GM12878 (cell line): ENCODE results near the gene DPP6. TPM values are rescaled to one million over a fixed set of nuclear protein-coding genes. Genes with fewer than 3 reads are reported as not detected.

Experiments used
- ATAC-seq: fragments of 200-7000 bp; cut with Tn5 transposase; 3 replicates; pipeline ENCODE4 v1.9.1; 2020; ENCODE audit warnings: mild to moderate bottlenecking, moderate library complexity
- BruUV-seq: library from RNA; stranded (reverse); fragments of 400-500 nt; replicated peaks from 2 replicates; lab custom pipeline; 2021; lab: Mats Ljungman, UMichigan
- CTCF ChIA-PET: fragments of 300-600 bp; sonication (Branson Sonifier 250); formaldehyde crosslinking; extraction: SDS; loops from one replicate; lab custom pipeline; 2021; ENCODE audit warnings: inconsistent platforms; lab: Yijun Ruan, JAX
- POLR2A ChIA-PET: fragments of 350-600 bp; formaldehyde crosslinking; extraction: SDS; loops from one replicate; lab custom pipeline; 2021; ENCODE audit warnings: inconsistent platforms; lab: Charles Lee
- RAD21 ChIA-PET: fragments of 300-600 bp; sonication (Branson Sonifier 250); formaldehyde crosslinking; loops from one replicate; lab custom pipeline; 2023; ENCODE audit warnings: antibody characterized with exemption; ENCODE audit not compliant: unreplicated experiment; lab: Charles Lee
- SMC1A ChIA-PET: fragments of 300-600 bp; sonication (Branson Sonifier 250); formaldehyde crosslinking; loops from one replicate; lab custom pipeline; 2023; ENCODE audit not compliant: unreplicated experiment, uncharacterized antibody; lab: Charles Lee
- DNase-seq: peaks from one replicate; pipeline ENCODE4 v3.0.0-alpha.2; 2011; ENCODE audit warnings: low read depth, low spot score
- FAIRE-seq: peaks from 3 replicates; lab custom pipeline; 2011; peaks lifted over from hg19 to GRCh38; lab: Jason Lieb, UNC
- H2AFZ ChIP-seq: 2 replicates; pipeline ENCODE4 v1.6.0; 2011; ENCODE audit warnings: low read depth, low read length, control low read depth; ENCODE audit not compliant: control insufficient read depth
- H3K27ac ChIP-seq: 2 replicates; pipeline ENCODE4 v1.5.1; 2011; ENCODE audit warnings: control low read depth; ENCODE audit not compliant: control insufficient read depth, insufficient read depth
- H3K27me3 ChIP-seq, 2 experiments: replicated peaks in 1 of 2; 2 replicates each; pipeline versions ENCODE4 v1.6.0 to v1.6.1; 2011; ENCODE audit warnings: low read length in 1 of 2; ENCODE audit not compliant: control insufficient read depth in 2 of 2, insufficient read depth in 2 of 2
- H3K36me3 ChIP-seq, 2 experiments: 2 replicates each; pipeline ENCODE4 v1.5.1; 2011; ENCODE audit warnings: low read length in 1 of 2; ENCODE audit not compliant: control insufficient read depth in 2 of 2, insufficient read depth in 2 of 2
- H3K4me1 ChIP-seq: 2 replicates; pipeline ENCODE4 v1.6.1; 2011; ENCODE audit warnings: mild to moderate bottlenecking, low read length, moderate library complexity, mixed read lengths; ENCODE audit not compliant: control insufficient read depth, insufficient read depth
- H3K4me2 ChIP-seq: 2 replicates; pipeline ENCODE4 v1.6.0; 2011; ENCODE audit warnings: control low read depth; ENCODE audit not compliant: control insufficient read depth, insufficient read depth
- H3K4me3 ChIP-seq: fragments of 200-600 bp; sonication (generic); 2 replicates; pipeline ENCODE4 v1.5.1; 2016
- H3K79me2 ChIP-seq: 2 replicates; pipeline ENCODE4 v1.6.0; 2011; ENCODE audit warnings: low read length; ENCODE audit not compliant: control insufficient read depth, insufficient read depth
- H3K9ac ChIP-seq: 2 replicates; pipeline ENCODE4 v1.8.0; 2011; ENCODE audit warnings: low read length, control low read depth, mixed read lengths; ENCODE audit not compliant: control insufficient read depth, insufficient read depth
- H3K9me3 ChIP-seq: replicated peaks from 3 replicates; pipeline ENCODE4 v1.5.1; 2011; ENCODE audit warnings: mild to moderate bottlenecking, low read length; ENCODE audit not compliant: control insufficient read depth, insufficient read depth
- H4K20me1 ChIP-seq: 2 replicates; pipeline ENCODE4 v1.6.0; 2011; ENCODE audit not compliant: control insufficient read depth, insufficient read depth
- ATF7 ChIP-seq: fragments of 450-650 bp; IDR thresholded peaks from 2 replicates; pipeline ENCODE4 v1.6.1; 2016; ENCODE audit warnings: low read depth, mild to moderate bottlenecking
- BMI1 ChIP-seq: fragments of 450-650 bp; IDR thresholded peaks from 2 replicates; pipeline ENCODE4 v1.6.1; 2016; ENCODE audit warnings: mild to moderate bottlenecking, moderate library complexity, borderline replicate concordance
- CREB1 ChIP-seq: IDR thresholded peaks from 2 replicates; pipeline ENCODE4 v1.6.1; 2012; ENCODE audit warnings: low read depth, mild to moderate bottlenecking, inconsistent platforms
- EP300 ChIP-seq, 2 experiments: fragments of 150-350 bp in 1 of 2; IDR thresholded peaks; 2 replicates each; pipeline ENCODE4 v1.6.1; 2011 to 2012; ENCODE audit warnings: low read depth in 2 of 2, low read length in 2 of 2, borderline replicate concordance in 1 of 2, improper control_type of control experiment in 1 of 2, inconsistent platforms in 1 of 2; ENCODE audit not compliant: control insufficient read depth in 1 of 2
- HDAC2 ChIP-seq: fragments of 200-600 bp; sonication (generic); IDR thresholded peaks from 2 replicates; pipeline ENCODE4 v1.6.1; 2017
- MEF2A ChIP-seq: IDR thresholded peaks from 2 replicates; pipeline ENCODE4 v1.6.1; 2011; ENCODE audit warnings: low read depth, mild to moderate bottlenecking, low read length, moderate library complexity; ENCODE audit not compliant: insufficient read depth
- NR2F1 ChIP-seq: fragments of 450-650 bp; conservative IDR thresholded peaks from 2 replicates; pipeline ENCODE4 v1.6.1; 2017; ENCODE audit warnings: mild to moderate bottlenecking
- POU2F2 ChIP-seq: IDR thresholded peaks from 3 replicates; pipeline ENCODE4 v1.6.1; 2011; ENCODE audit warnings: low read depth, mild to moderate bottlenecking, low read length, borderline replicate concordance
- WGBS: methylation state at CpG from one replicate; pipeline ENCODE4 v1.1.6; 2016; ENCODE audit warnings: low lambda C conversion rate; ENCODE audit not compliant: insufficient replicate concordance, insufficient coverage; ENCODE audit errors: missing lambda C conversion rate; 5-methylcytosine and 5-hydroxymethylcytosine counted together
- in situ Hi-C: fragments of 300-500 bp; cut with MboI; formaldehyde crosslinking; loops from 9 replicates; pipeline ENCODE4 v1.14.3; 2018; ENCODE audit warnings: mixed read lengths
- intact Hi-C: fragments of 100-400 bp; cut with micrococcal nuclease; formaldehyde crosslinking; loops from one replicate; pipeline ENCODE4 v1.14.2; 2022; ENCODE audit not compliant: unreplicated experiment
- polyA plus RNA-seq, 11 experiments: library from polyadenylated mRNA; depleted of rRNA in 4 of 11; unstranded in 6 of 11; stranded (reverse) in 5 of 11; fragments of >200 nt; fragmentation: Nextera tagmentation in 4 of 11; fragmentation: Illumina TruSeq in 1 of 11; extraction: Ambion mirVana in 4 of 11; extraction: Trizol in 1 of 11; gene quantifications; 1 replicate in 1 of 11; 2 replicates in 10 of 11; pipeline versions ENCODE4 v1.2.1 to v1.2.3, GENCODE V29; 2011 to 2016; ENCODE audit warnings: inconsistent platforms in 2 of 11, missing spikeins in 2 of 11, low read depth in 1 of 11
- total RNA-seq, 4 experiments: library from RNA; depleted of rRNA in 3 of 4; stranded (reverse); fragments of >200 nt in 3 of 4; fragmentation: Illumina TruSeq in 1 of 4; extraction: Trizol in 1 of 4; gene quantifications; 2 replicates each; pipeline versions ENCODE4 v1.2.1 to v1.2.3, GENCODE V29; 2013 to 2021
- TF ChIP-seq, protein P1 (sequence below): IDR thresholded peaks from 2 replicates; pipeline ENCODE4 v1.6.1; 2011; ENCODE audit warnings: borderline replicate concordance, low read depth, mild to moderate bottlenecking, moderate library complexity, low read length; ENCODE audit not compliant: insufficient read depth, poor library complexity, severe bottlenecking
- TF ChIP-seq, protein P2 (sequence below): IDR thresholded peaks from 2 replicates; pipeline ENCODE4 v1.6.1; 2011; ENCODE audit warnings: mild to moderate bottlenecking, low read depth, low read length, moderate library complexity; ENCODE audit not compliant: insufficient replicate concordance
- TF ChIP-seq, protein P3 (sequence below): fragments of 450-650 bp; IDR thresholded peaks from 2 replicates; pipeline ENCODE4 v1.6.1; 2017; ENCODE audit warnings: mild to moderate bottlenecking, moderate library complexity
- TF ChIP-seq, protein P4 (sequence below): fragments of 450-650 bp; IDR thresholded peaks from 2 replicates; pipeline ENCODE4 v1.6.1; 2016; ENCODE audit warnings: mild to moderate bottlenecking
- TF ChIP-seq, protein P5 (sequence below): IDR thresholded peaks from 2 replicates; pipeline ENCODE4 v1.6.1; 2012; ENCODE audit warnings: low read length, inconsistent platforms

DPP6 gene
- total and polyA plus RNA-seq, 10 of the 15 experiments (the other 5 are each of a cell fraction or from before 2014, with no cell fraction given): not detected

DNA sequence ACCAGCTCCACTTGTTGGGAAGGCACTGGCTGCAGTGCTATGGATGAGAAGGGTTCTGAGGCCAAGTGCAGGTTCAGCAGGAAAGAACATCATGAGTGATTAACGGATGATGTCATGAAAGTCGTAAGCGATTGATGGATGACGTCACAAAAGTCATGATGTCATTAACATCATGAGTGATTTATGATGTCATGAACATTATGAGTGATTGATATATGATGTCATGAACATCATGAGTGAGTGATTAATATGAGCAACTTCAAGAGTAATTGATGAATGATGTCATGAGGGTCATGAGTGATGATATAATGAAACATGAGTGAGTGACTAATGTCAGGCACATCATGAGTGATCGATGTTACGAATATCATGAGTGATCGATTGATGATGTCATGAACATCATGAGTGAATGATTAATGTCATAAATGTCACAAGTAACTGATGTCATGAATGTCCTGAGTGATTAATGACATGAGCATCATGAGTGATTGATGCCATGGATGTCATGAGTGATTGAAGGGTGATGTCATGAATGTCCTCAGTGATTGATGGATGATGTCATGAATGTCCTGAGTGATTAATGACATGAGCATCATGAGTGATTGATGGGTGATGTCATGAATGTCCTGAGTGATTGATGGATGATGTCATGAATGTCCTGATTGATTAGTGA lies 765.2 kb downstream of the DPP6 start:
- no peak for ATAC-seq
- no peak overlapping the region for H3K27ac ChIP-seq

More for the DNA sequence above, 765.2 kb downstream of the DPP6 start:
- ChIA-PET SMC1A (no interaction called here), POLR2A (no interaction called here), RAD21 (no interaction called here), CTCF (no interaction called here)
- FAIRE-seq: no peak
- intact Hi-C loops: no loop called here
- WGBS: 43% methylated on average over 7 of the region's 7 CpGs
- H3K4me1 ChIP-seq: no peaks in the 10 kb centered on the region
- H3K4me2 ChIP-seq: no peak overlapping the region
- H3K79me2 ChIP-seq: no peaks in the 10 kb centered on the region
- no peaks in the 10 kb centered on the region for H4K20me1 ChIP-seq
- no TSS peak for BruUV-seq
- H3K27me3 ChIP-seq: no peaks in the 10 kb centered on the region
- no peaks in the 10 kb centered on the region for H3K36me3 ChIP-seq
- TF ChIP-seq ATF7: peak; percentile 76
- peak; percentile 64 for TF ChIP-seq CREB1
- TF ChIP-seq, protein P1, sequence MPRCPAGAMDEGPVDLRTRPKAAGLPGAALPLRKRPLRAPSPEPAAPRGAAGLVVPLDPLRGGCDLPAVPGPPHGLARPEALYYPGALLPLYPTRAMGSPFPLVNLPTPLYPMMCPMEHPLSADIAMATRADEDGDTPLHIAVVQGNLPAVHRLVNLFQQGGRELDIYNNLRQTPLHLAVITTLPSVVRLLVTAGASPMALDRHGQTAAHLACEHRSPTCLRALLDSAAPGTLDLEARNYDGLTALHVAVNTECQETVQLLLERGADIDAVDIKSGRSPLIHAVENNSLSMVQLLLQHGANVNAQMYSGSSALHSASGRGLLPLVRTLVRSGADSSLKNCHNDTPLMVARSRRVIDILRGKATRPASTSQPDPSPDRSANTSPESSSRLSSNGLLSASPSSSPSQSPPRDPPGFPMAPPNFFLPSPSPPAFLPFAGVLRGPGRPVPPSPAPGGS: peak; percentile 84
- no peak for TF ChIP-seq MEF2A
- TF ChIP-seq NR2F1: no peak
- TF ChIP-seq BMI1: no peak
- no peak for TF ChIP-seq POU2F2
- no peak for TF ChIP-seq HDAC2
- TF ChIP-seq, protein P2, sequence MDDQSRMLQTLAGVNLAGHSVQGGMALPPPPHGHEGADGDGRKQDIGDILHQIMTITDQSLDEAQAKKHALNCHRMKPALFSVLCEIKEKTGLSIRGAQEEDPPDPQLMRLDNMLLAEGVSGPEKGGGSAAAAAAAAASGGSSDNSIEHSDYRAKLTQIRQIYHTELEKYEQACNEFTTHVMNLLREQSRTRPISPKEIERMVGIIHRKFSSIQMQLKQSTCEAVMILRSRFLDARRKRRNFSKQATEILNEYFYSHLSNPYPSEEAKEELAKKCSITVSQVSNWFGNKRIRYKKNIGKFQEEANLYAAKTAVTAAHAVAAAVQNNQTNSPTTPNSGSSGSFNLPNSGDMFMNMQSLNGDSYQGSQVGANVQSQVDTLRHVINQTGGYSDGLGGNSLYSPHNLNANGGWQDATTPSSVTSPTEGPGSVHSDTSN: peak; percentile 38
- TF ChIP-seq, protein P3, sequence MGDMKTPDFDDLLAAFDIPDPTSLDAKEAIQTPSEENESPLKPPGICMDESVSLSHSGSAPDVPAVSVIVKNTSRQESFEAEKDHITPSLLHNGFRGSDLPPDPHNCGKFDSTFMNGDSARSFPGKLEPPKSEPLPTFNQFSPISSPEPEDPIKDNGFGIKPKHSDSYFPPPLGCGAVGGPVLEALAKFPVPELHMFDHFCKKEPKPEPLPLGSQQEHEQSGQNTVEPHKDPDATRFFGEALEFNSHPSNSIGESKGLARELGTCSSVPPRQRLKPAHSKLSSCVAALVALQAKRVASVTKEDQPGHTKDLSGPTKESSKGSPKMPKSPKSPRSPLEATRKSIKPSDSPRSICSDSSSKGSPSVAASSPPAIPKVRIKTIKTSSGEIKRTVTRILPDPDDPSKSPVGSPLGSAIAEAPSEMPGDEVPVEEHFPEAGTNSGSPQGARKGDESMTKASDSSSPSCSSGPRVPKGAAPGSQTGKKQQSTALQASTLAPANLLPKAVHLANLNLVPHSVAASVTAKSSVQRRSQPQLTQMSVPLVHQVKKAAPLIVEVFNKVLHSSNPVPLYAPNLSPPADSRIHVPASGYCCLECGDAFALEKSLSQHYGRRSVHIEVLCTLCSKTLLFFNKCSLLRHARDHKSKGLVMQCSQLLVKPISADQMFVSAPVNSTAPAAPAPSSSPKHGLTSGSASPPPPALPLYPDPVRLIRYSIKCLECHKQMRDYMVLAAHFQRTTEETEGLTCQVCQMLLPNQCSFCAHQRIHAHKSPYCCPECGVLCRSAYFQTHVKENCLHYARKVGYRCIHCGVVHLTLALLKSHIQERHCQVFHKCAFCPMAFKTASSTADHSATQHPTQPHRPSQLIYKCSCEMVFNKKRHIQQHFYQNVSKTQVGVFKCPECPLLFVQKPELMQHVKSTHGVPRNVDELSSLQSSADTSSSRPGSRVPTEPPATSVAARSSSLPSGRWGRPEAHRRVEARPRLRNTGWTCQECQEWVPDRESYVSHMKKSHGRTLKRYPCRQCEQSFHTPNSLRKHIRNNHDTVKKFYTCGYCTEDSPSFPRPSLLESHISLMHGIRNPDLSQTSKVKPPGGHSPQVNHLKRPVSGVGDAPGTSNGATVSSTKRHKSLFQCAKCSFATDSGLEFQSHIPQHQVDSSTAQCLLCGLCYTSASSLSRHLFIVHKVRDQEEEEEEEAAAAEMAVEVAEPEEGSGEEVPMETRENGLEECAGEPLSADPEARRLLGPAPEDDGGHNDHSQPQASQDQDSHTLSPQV: no peak
- TF ChIP-seq, protein P4, sequence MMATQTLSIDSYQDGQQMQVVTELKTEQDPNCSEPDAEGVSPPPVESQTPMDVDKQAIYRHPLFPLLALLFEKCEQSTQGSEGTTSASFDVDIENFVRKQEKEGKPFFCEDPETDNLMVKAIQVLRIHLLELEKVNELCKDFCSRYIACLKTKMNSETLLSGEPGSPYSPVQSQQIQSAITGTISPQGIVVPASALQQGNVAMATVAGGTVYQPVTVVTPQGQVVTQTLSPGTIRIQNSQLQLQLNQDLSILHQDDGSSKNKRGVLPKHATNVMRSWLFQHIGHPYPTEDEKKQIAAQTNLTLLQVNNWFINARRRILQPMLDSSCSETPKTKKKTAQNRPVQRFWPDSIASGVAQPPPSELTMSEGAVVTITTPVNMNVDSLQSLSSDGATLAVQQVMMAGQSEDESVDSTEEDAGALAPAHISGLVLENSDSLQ: peak; percentile 51; the same call in 1 of the 2 replicates
- no peak for TF ChIP-seq EP300 (IDR thresholded peaks at IDR 0.05; ENCODE audit: borderline replicate concordance in 1 of 2, control insufficient read depth in 1 of 2, low read depth in 2 of 2, low read length in 2 of 2)
- TF ChIP-seq, protein P5, sequence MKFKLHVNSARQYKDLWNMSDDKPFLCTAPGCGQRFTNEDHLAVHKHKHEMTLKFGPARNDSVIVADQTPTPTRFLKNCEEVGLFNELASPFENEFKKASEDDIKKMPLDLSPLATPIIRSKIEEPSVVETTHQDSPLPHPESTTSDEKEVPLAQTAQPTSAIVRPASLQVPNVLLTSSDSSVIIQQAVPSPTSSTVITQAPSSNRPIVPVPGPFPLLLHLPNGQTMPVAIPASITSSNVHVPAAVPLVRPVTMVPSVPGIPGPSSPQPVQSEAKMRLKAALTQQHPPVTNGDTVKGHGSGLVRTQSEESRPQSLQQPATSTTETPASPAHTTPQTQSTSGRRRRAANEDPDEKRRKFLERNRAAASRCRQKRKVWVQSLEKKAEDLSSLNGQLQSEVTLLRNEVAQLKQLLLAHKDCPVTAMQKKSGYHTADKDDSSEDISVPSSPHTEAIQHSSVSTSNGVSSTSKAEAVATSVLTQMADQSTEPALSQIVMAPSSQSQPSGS: peak; percentile 43; the same call in 1 of the 2 replicates
- no peak for DNase-seq
- H3K4me3 ChIP-seq: no peak overlapping the region
- H2AFZ ChIP-seq: no peak overlapping the region
- in situ Hi-C loops: no loop called here
- H3K9me3 ChIP-seq: no peaks in the 10 kb centered on the region; the same call in 2 of the 3 replicates
- no peak overlapping the region for H3K9ac ChIP-seq
